Stomach (tissue), 4 donors: ENCODE results near the gene HSD17B2.

Experiments used
- CTCF ChIP-seq, 7 experiments: fragments of 450-650 bp in 4 of 7; fragments of 200-600 bp in 3 of 7; sonication (generic) in 3 of 7; IDR thresholded peaks; one replicate each; pipeline ENCODE4 v1.5.1; 2016 to 2019; ENCODE audit warnings: antibody characterized with exemption in 7 of 7, control low read depth in 2 of 7, mild to moderate bottlenecking in 1 of 7
- EP300 ChIP-seq: sonication (generic); formaldehyde crosslinking; IDR thresholded peaks from one replicate; pipeline ENCODE4 v1.6.1; 2017; ENCODE audit warnings: antibody characterized with exemption
- POLR2A ChIP-seq, 4 donors: fragments of 450-650 bp; IDR thresholded peaks; one replicate each; pipeline ENCODE4 v1.6.1; 2016; ENCODE audit warnings: antibody characterized with exemption in 4 of 4, control low read depth in 2 of 4, mild to moderate bottlenecking in 1 of 4, moderate library complexity in 1 of 4
- POLR2AphosphoS5 ChIP-seq, 3 donors: sonication (generic); formaldehyde crosslinking; IDR thresholded peaks; one replicate each; pipeline ENCODE4 v1.6.1; 2016; ENCODE audit warnings: antibody characterized with exemption in 3 of 3

- TF ChIP-seq CTCF (IDR thresholded peaks at IDR 0.05) (no peak), EP300 (no peak), POLR2A (IDR thresholded peaks at IDR 0.05) (no peak), POLR2AphosphoS5 (IDR thresholded peaks at IDR 0.05) (no peak)
Measured at GRCh38 chr16:82040296-82040695, 5.2 kb downstream of the HSD17B2 start.
